Lung (tissue), 12 donors: ENCODE results near the gene GDF3. TPM values are rescaled to one million over a fixed set of nuclear protein-coding genes. Genes with fewer than 3 reads are reported as not detected.

Experiments used
- ATAC-seq: fragments of 200-7000 bp; cut with Tn5 transposase; one replicate; pipeline ENCODE4 v1.9.1; 2020; ENCODE audit warnings: moderate number of reproducible peaks; ENCODE audit not compliant: insufficient read depth, low FRiP score
- DNase-seq, 3 donors: peaks; one replicate each; pipeline ENCODE4 v3.0.0-alpha.2; 2013 to 2017
- H3K27ac ChIP-seq, 2 donors: one replicate each; pipeline ENCODE4 v1.5.1; 2013; ENCODE audit warnings: mild to moderate bottlenecking in 2 of 2, moderate library complexity in 2 of 2, control low read depth in 1 of 2, inconsistent platforms in 1 of 2, low read depth in 1 of 2, low read length in 1 of 2
- H3K27me3 ChIP-seq, 3 donors: one replicate each; pipeline ENCODE4 v1.5.1; 2013; ENCODE audit warnings: low read length in 2 of 3; ENCODE audit not compliant: control insufficient read depth in 3 of 3, insufficient read depth in 3 of 3
- H3K36me3 ChIP-seq, 4 donors: one replicate each; pipeline ENCODE4 v1.5.1; 2013; ENCODE audit warnings: low read length in 4 of 4, mild to moderate bottlenecking in 1 of 4, moderate library complexity in 1 of 4; ENCODE audit not compliant: control insufficient read depth in 4 of 4, insufficient read depth in 4 of 4
- H3K4me1 ChIP-seq, 5 donors: one replicate each; pipeline ENCODE4 v1.5.1; 2013; ENCODE audit warnings: low read length in 5 of 5, mild to moderate bottlenecking in 2 of 5, moderate library complexity in 1 of 5; ENCODE audit not compliant: control insufficient read depth in 5 of 5, insufficient read depth in 5 of 5
- H3K4me3 ChIP-seq: one replicate; pipeline ENCODE4 v1.5.1; 2013; ENCODE audit warnings: mild to moderate bottlenecking, control low read depth, moderate library complexity
- H3K9ac ChIP-seq, 2 donors: one replicate each; pipeline ENCODE4 v1.5.1; 2013; ENCODE audit warnings: low read length in 2 of 2, control low read depth in 1 of 2; ENCODE audit not compliant: insufficient read depth in 1 of 2
- H3K9me3 ChIP-seq, 4 donors: one replicate each; pipeline ENCODE4 v1.5.1; 2013; ENCODE audit warnings: low read length in 3 of 4, mild to moderate bottlenecking in 1 of 4, moderate library complexity in 1 of 4; ENCODE audit not compliant: control insufficient read depth in 4 of 4, insufficient read depth in 3 of 4
- CTCF ChIP-seq: IDR thresholded peaks from 2 replicates; pipeline ENCODE4 v1.5.1; 2012; ENCODE audit warnings: mild to moderate bottlenecking; ENCODE audit errors: control extremely low read depth, extremely low read depth
- WGBS, 2 donors: extraction: QIAGEN DNeasy Blood & Tissue Kit; methylation state at CpG; one replicate each; pipeline ENCODE4 v1.1.7; 2013; 5-methylcytosine and 5-hydroxymethylcytosine counted together
- polyA plus RNA-seq, 2 donors: library from polyadenylated mRNA; stranded (reverse); fragments of 200-250 nt; gene quantifications; one replicate each; pipeline ENCODE4 v1.2.1, GENCODE V29; 2013
- total RNA-seq, 2 donors: library from RNA; depleted of rRNA in 1 of 2; stranded (reverse); fragments of >200 nt in 1 of 2; gene quantifications; one replicate each; pipeline ENCODE4 v1.2.1, GENCODE V29; 2014 to 2021
- donor health status: control.
- donor health status: control.
- donor health status: Bipolar disorder and iron deficiency.
- donor health status: healthy.
- donor health status: DM: yes; HTN: yes; CAD: no.

GDF3 gene
- total and polyA plus RNA-seq, 4 donors: 0.02 to 0.35 TPM; not detected in 2

GRCh38 chr12:7694556-7695236, 879 bp downstream of the GDF3 start:
- Histone ChIP-seq H3K4me3 (no peak overlapping the region), H3K27ac (no peak overlapping the region), H3K36me3 (no peaks in the 10 kb centered on the region), H3K9ac (no peak overlapping the region), H3K4me1 (peaks cover 0 to 7% (median 0%) of the 10 kb centered on the region in 5 donors), H3K9me3 (no peaks in the 10 kb centered on the region), H3K27me3 (no peaks in the 10 kb centered on the region)
- 57 to 71% methylated on average over 3 of the region's 3 CpGs for WGBS, 2 donors
- ATAC-seq (no peak), DNase-seq (no peak)
- no peak for TF ChIP-seq CTCF

- Histone ChIP-seq H3K27ac (no peak overlapping the region), H3K4me1 (peaks cover 0 to 7% (median 0%) of the 10 kb centered on the region in 5 donors), H3K27me3 (no peaks in the 10 kb centered on the region), H3K9me3 (no peaks in the 10 kb centered on the region), H3K36me3 (no peaks in the 10 kb centered on the region), H3K4me3 (no peak overlapping the region), H3K9ac (no peak overlapping the region)
- no peak for TF ChIP-seq CTCF
- 41 to 60% methylated on average over 6 of the region's 6 CpGs for WGBS, 2 donors
- DNase-seq: no peak
- no peak for ATAC-seq
Observed at GRCh38 chr12:7693793-7694192, 1.8 kb downstream of the GDF3 start.

GRCh38 chr12:7681535-7681934, 14.0 kb downstream of the GDF3 start:
- H3K27me3 ChIP-seq: no peaks in the 10 kb centered on the region
- no peak overlapping the region for H3K27ac ChIP-seq
- H3K4me1 ChIP-seq: no peaks in the 10 kb centered on the region
- no peak overlapping the region for H3K4me3 ChIP-seq
- DNase-seq (no peak), ATAC-seq (no peak)
- H3K9me3 ChIP-seq: no peaks in the 10 kb centered on the region
- no peaks in the 10 kb centered on the region for H3K36me3 ChIP-seq
- H3K9ac ChIP-seq: no peak overlapping the region
- 63 to 69% methylated on average over 2 of the region's 2 CpGs for WGBS, 2 donors
- TF ChIP-seq CTCF: no peak
